ENCODE results near the gene ATP2B1. TPM values are rescaled to one million over a fixed set of nuclear protein-coding genes. Genes with fewer than 3 reads are reported as not detected.
"Not testable (repeated sequence)": the region's sequence is repeated elsewhere in the genome, so short reads cannot be mapped to it uniquely, and the experiment has no call there.

ATP2B1 gene
- total RNA-seq, 1 experiment from 2014 or later = 91.2 TPM

GRCh38 chr12:89712706-89713105 is 4.1 kb upstream of the ATP2B1 start:
- DNase-seq (ENCODE audit: low read depth) = no peak

- no peak for DNase-seq (ENCODE audit: low read depth)
These were observed 2.5 kb upstream of the ATP2B1 start for GRCh38 chr12:89710873-89711750.

GRCh38 chr12:89709995-89710872 is 1.6 kb upstream of the ATP2B1 start:
- peak; percentile 58 for DNase-seq (ENCODE audit: low read depth)

GRCh38 chr12:89709157-89709994 is 738 bp upstream of the ATP2B1 start:
- DNase-seq (ENCODE audit: low read depth) = peak; percentile 98

- peak; percentile 17 for DNase-seq (ENCODE audit: low read depth)
These were observed 704 bp downstream of the ATP2B1 start for GRCh38 chr12:89707703-89708564.

GRCh38 chr12:89706986-89707702 is 1.5 kb downstream of the ATP2B1 start:
- DNase-seq (ENCODE audit: low read depth) = peak; percentile 58

GRCh38 chr12:89706551-89706950 is 2.1 kb downstream of the ATP2B1 start:
- peak; percentile 8 for DNase-seq (ENCODE audit: low read depth)

GRCh38 chr12:89704457-89704856 is 4.2 kb downstream of the ATP2B1 start:
- DNase-seq (ENCODE audit: low read depth) = no peak

- DNase-seq (ENCODE audit: low read depth) = no peak
These were observed 4.9 kb downstream of the ATP2B1 start for GRCh38 chr12:89703768-89704167.

- no peak for DNase-seq (ENCODE audit: low read depth)
These were observed 6.1 kb downstream of the ATP2B1 start for GRCh38 chr12:89702503-89702902.

GRCh38 chr12:89701606-89702206 is 6.9 kb downstream of the ATP2B1 start:
- no peak for DNase-seq (ENCODE audit: low read depth)

- DNase-seq (ENCODE audit: low read depth) = no peak
These were observed 8.3 kb downstream of the ATP2B1 start for GRCh38 chr12:89700191-89700810.

- DNase-seq (ENCODE audit: low read depth) = no peak
These were observed 10.0 kb downstream of the ATP2B1 start for GRCh38 chr12:89698607-89699006.

GRCh38 chr12:89697728-89698127 is 10.9 kb downstream of the ATP2B1 start:
- not testable (repeated sequence) for DNase-seq (ENCODE audit: low read depth)

- DNase-seq (ENCODE audit: low read depth) = no peak
These were observed 11.3 kb downstream of the ATP2B1 start for GRCh38 chr12:89697296-89697695.

- no peak for DNase-seq (ENCODE audit: low read depth)
These were observed 12.8 kb downstream of the ATP2B1 start for GRCh38 chr12:89695830-89696229.

- DNase-seq (ENCODE audit: low read depth) = peak; percentile 63
These were observed 13.5 kb downstream of the ATP2B1 start for GRCh38 chr12:89695100-89695499.

GRCh38 chr12:89694542-89694941 is 14.1 kb downstream of the ATP2B1 start:
- no peak for DNase-seq (ENCODE audit: low read depth)

GRCh38 chr12:89693639-89694202 is 14.9 kb downstream of the ATP2B1 start:
- peak; percentile 68 for DNase-seq (ENCODE audit: low read depth)

All from RPMI7951 (cell line).